Stimulated activated naive CD8-positive, alpha-beta T cell treated with anti-CD3 and anti-CD28 coated beads, Interleukin-15, Interleukin-2, amounts not matched to agents 100 U/mL and 50 U/mL, for 24 hours (primary cell): ENCODE data around the gene USP10.

Source experiments
- ATAC-seq: fragments of 150-1000 bp; cut with Tn5 transposase; one replicate; pipeline ENCODE4 v1.10.0; 2021
- DNase-seq: peaks from one replicate; pipeline ENCODE4 v3.0.0; 2021

USP10 gene

DNA sequence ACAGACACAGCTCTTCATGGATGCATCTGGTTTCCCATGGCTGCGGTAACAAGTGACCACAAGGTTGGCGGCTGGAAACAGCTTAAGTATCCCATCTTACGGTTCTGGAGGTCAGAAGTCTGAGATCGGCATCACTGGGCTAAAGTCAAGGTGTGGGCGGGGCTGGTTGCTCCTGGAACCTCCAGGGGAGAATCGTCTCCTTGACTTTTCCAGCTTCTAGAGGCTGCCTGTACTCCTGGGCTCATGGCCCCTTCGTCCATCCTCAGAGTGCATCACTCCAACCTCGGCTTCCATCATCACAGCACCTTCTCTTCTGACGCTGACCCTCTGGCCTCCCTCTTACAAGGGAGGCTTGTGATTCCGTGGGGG, 107.1 kb downstream of the USP10 start:
- DNase-seq (no peak), ATAC-seq (no peak)

DNA sequence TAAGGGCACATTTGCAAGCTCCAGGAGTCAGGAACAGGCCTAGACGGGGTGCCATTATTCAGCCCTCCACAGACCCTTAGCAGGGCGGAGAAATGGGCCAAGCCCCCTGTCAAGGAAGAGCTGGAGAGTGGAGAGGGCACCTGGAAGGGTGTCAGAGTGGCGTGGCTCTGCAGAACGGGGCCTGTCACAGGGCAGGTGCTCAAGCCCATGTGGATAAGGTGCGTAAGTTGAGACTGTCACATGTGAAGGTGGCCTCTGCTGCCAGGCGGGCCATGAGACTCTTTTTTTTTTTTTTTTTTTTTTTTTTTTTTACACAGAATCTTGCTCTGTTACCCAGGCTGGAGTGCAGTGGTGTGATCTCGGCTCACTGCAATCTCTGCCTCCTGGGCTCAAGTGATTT, 108.0 kb downstream of the USP10 start:
- DNase-seq (no peak), ATAC-seq (no peak)

- DNase-seq (no peak), ATAC-seq (no peak)
These were observed 109.0 kb downstream of the USP10 start for GRCh38 chr16:84808826-84809225.

DNA sequence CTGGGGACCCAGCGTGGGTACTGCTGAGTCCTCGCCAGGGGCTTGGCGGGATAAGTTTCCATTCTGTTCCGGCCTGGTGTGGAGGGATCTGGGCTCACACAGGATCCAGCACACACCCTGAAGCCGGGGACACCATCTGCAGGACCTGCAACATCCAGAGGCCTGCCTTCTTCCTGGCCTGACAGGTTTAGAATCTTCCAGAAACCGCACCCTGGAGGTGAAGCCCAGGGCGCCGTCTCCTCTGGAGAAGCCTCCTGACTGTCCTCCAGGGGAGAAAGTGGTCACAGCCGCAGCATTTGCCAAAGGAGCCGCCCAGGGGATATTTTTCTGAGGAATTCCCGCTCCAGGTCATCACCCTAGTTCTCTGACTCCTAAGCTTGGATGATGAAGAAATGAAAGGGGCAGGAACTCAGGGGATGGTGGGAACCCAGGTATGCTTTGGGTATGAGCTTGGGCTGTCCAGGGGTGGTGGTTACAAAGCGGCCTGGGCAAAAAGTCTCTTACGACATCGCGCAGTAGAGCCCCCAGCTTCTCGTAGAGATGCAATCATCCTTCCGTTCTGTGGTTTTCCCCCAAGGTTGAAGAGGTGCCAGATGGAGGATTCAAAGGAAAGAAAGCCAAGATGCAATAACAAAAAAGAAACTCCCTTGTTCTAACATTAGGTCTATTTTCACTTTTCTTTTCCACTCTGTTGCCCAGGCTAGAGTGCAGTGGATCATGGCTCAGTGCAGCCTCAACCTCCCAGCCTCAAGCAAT, 110.9 kb downstream of the USP10 start:
- ATAC-seq (peak; percentile 58), DNase-seq (peak; percentile 13)

- no peak for ATAC-seq
- DNase-seq: no peak
These were observed 111.7 kb downstream of the USP10 start for GRCh38 chr16:84811529-84811928.

- no peak for ATAC-seq
These were observed 113.5 kb downstream of the USP10 start for GRCh38 chr16:84813141-84813934.

DNA sequence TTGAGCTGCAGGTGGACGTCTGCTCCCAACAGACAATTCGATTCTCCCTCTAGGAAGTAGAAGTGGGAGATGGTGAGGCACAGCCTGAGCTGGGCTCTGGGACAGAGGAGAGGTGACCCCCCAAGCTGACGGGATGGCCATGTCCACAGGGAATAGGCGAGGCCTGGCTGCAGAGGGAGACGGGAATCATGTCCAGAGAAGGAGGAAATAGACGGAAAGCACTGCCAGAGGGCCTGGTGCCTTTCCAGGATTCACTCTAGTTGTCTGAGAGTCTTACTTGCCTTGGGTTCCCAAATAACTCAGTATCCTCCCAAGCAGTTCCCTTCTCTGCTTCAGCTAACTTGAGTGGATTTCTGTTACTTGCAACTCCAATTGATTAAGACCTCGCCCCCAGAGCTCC, 115.7 kb downstream of the USP10 start:
- ATAC-seq: no peak
- no peak for DNase-seq

More at GRCh38 chr16:84813141-84813934, 113.5 kb downstream of the USP10 start:
- no peak for DNase-seq

GRCh38 chr16:84816023-84816422, 116.2 kb downstream of the USP10 start:
- ATAC-seq (no peak), DNase-seq (no peak)

DNA sequence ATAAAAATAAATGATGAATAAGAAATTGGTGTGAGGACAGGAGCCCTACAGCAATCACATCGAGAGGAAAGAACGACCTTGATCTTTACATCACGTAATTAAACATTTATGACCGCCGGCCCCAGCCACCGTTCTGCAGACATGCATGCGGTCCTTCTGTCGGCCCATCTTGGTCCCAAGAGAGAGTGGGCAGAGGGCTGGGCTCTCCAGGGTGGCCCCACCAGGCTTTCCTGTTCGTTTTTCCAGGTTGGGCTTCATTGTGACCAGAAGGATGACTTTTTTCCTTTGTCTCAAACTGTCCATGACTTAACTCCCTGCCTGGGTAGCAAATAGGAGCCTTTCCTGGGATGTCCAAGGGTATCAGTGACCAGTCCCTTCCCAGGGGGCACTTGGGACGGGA, 116.7 kb downstream of the USP10 start:
- no peak for ATAC-seq
- no peak for DNase-seq

DNA sequence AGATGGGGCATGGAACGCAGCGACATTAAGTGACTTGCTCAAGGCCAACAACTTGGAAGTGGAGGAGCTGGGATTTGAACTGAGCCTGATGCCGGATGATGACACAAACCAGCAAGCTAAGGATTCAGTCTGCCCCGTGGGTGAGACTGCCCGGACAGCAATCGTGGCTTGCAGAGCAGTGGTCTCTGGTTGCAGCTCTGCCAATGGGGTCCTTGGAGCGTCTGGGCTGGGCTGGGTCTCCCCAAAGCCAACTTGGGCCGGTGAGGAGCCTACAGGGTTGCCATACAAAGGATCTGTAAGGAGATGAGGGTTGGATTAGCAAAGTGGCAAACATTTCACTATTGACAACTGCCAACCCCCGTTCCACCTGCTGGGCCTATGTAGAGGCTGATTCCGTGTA, 117.4 kb downstream of the USP10 start:
- DNase-seq (no peak), ATAC-seq (no peak)

DNA sequence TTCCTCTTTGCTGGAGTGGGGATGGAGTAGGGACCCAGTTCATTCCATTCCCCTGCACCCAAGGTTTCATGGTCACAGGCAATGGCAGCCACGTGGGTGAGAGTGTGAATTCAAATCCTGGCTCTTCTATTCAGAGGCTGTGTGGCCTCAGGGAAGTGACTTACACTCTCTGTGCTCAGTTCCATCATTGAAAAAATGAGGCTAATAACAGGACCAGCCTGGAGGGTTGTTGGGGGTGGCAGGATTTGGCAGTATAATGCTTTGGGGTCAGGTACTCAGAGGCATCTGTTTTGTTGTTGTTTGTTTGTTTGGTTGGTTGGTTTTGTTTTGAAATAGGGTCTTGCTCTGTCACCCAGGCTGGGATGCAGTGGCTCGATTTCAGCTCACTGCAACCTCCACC, 117.8 kb downstream of the USP10 start:
- ATAC-seq: no peak
- DNase-seq: no peak

GRCh38 chr16:84818133-84818532, 118.3 kb downstream of the USP10 start:
- no peak for DNase-seq
- ATAC-seq: no peak

DNA sequence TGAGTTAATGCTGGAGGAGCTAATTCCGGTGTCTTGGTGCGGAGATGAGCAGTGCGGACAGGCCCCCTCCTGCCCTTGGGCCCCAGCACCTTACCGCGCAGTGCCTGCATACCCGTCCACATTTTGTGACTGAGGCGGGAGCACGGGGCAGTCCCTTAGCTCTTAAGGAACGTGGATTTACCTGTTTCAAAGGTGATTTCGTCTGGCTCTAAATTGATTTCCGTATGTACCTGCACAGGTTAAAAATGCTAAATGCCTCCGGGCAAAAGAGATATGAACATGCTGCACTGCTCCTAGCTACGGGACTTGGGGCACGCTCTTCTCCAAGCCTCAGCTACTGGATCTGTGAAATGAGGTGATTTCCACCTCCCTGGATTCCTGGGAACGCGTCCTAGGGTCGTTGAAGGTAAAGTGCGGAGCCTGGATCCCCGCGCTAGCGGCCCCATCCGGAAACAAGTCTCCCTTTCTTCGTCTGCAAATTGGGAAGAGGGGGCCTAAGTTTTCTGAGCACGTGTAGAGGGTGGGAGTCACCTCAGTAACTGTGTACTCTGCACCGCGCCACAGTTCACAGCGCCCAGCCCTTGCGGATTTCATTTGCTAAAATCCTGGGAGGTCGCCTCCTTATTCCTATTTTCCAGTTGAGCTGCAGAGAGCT, 119.3 kb downstream of the USP10 start:
- ATAC-seq (no peak), DNase-seq (no peak)

DNA sequence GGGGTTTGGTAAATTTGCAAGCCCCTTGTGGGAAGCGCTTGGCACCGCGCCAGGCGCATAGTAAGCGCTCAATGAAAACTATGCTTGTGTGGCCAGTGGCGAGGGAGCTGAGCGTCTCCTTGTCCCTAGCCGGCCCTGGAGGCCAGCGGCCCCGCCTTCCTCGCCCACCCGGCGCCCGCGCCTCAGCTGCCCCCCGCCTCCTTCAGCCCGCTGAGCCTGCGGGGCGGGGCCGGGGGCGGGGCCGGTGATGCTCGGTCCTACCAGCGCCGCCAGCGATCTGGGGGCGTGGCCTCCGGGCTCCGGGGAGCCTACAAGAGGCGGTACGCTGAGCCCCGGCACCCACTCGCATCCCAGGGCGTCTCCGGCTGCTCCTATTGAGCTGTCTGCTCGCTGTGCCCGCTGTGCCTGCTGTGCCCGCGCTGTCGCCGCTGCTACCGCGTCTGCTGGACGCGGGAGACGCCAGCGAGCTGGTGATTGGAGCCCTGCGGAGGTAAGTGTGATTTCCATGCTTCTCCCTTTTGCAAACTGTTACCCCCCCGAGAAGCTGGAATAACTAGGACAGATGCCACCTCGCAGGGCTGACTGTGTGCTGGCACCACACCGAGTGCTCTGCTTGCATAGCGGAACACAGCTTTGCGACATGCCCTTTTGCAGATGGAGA, 120.0 kb downstream of the USP10 start, which contains the start of gene CRISPLD2:
CRISPLD2 (plus strand) TSS at position 342 of the 661 bp plus-strand sequence. CDS start 18,511 bp downstream, outside the sequence.
- DNase-seq: peak; percentile 89

DNA sequence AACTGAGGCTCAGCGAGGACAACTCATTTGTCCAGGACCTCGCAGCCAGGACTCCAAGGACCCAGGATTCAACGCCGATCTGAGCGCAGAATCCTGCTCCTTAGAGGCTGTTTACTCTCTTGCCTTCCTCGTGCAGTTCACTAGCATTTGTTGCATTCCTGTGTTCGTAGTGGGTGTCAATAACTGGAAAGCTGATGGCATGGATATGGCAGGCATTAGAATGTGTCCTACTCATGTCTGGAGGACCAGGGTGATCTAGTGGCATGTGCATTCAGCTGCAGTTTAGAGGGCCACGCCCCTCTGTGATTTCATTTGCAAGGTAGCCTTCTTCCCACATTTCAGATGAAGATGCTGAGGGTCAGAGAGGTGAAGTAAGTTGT, 120.5 kb downstream of the USP10 start:
- no peak for ATAC-seq
- no peak for DNase-seq

More for the DNA sequence above, 120.0 kb downstream of the USP10 start, which contains the start of gene CRISPLD2:
- ATAC-seq: peak; percentile 91

DNA sequence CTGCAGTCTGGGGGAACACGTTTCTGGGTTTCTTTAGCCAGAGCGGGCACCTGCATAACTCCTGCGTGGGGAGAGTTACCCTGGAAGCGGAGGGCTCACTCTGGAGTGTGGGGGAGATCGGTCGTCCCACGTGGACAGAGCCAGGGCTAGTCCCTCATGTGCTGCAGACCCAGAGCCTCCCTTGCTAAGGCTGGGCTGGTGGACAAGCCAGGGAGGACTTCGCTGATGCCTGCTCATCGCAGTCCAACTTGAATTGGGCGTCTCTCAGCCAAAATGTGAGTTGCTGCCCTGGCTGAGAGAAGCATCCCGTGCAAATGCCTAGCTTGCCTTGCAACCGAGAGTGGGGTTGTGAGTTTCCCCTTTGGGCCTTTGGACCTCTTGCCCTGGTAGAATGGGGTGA, 121.0 kb downstream of the USP10 start:
- DNase-seq: no peak
- no peak for ATAC-seq

DNA sequence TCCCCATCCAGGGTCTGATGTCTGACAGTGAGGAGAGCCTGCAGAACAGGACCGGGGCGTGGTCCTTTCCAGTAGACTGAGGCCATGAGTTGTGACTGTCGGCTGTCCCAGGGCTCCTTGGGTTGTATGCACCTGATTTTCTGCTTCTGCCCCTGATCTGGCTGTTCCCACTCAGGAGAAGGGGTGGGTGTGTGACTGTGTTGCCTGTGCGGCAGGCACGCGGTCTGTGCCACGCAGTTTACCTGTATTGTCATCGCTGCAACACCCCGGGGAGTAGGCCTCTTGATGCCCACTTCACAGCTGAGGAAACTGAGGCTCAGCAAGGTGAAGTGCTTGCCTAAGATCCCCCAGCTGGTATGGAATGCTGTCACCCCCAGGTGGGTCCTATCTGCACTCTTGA, 121.4 kb downstream of the USP10 start:
- no peak for DNase-seq

DNA sequence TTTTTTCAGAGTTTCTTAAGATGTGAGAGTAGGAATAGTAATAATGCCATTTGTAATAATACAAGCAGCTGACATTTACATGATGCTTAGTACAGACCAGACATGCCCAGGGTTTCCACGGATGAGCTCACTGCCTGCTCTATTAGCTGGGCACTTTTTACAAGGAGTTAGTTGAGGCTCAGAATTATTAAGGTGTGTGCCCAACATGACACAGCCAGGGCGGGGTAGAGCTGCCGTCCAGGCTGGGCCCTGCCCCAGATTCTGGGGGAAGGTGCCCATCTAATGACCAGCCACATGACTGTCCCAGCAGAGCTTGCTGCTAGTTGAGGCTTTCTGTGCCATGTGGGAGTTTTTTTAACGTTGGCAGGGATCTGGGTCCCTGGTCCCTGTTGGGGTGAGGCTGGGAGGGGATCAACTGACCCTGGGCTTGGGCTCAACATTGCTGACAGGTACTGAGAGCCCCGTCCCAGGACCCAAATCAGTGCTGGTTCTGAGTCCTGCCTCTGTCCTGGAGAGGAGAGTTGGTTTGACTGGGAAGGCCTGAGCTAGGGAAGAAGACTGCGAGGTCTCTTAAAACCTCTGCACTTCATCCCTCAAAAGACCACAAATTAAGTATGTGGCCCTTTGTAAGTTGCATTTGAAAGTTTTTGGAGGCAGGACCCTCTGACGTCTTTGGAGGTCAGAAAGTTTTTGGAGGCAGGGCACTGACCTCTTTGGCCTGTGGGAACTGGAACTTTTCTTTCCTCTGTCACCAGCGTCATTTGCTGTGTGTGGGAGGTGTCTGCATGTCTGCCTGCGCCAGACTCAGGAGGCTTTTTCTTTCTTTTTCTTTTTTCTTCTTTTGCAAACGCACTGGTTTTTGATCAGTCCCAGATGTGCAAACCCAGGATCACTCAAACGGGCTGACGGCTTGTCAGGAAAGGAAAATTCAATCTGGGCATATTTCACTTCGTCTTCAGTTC, 122.2 kb downstream of the USP10 start:
- ATAC-seq (no peak), DNase-seq (no peak)

More for the DNA sequence above, 121.4 kb downstream of the USP10 start:
- ATAC-seq: no peak

- no peak for ATAC-seq
- no peak for DNase-seq
These were observed 123.2 kb downstream of the USP10 start for GRCh38 chr16:84822990-84823389.

GRCh38 chr16:84823484-84823883, 123.7 kb downstream of the USP10 start:
- no peak for ATAC-seq
- DNase-seq: no peak

- ATAC-seq: no peak
- DNase-seq: no peak
These were observed 124.1 kb downstream of the USP10 start for GRCh38 chr16:84823926-84824325.
